HepG2 (cell line): ENCODE results near the gene TRIM10. TPM values are rescaled to one million over a fixed set of nuclear protein-coding genes. Genes with fewer than 3 reads are reported as not detected.

Source experiments
- CENPBD1 ChIP-seq: sonication (generic); formaldehyde crosslinking; IDR thresholded peaks from 2 replicates; pipeline ENCODE4 v1.8.0; 2022; ENCODE audit warnings: missing genetic modification reagents, low read depth, mild to moderate bottlenecking, borderline replicate concordance
- CHCHD3 ChIP-seq: sonication (generic); formaldehyde crosslinking; IDR thresholded peaks from 2 replicates; pipeline ENCODE4 v1.8.0; 2022; ENCODE audit warnings: mild to moderate bottlenecking, missing genetic modification reagents, moderate library complexity
- DRAP1 ChIP-seq: IDR thresholded peaks from 2 replicates; pipeline ENCODE4 v1.6.1; 2016; ENCODE audit warnings: missing genetic modification reagents, missing compliant biosample characterization
- FOXA3 ChIP-seq: IDR thresholded peaks from 2 replicates; pipeline ENCODE4 v1.6.1; 2016; ENCODE audit warnings: missing genetic modification reagents, missing compliant biosample characterization
- FOXK2 ChIP-seq: fragments of 450-650 bp; IDR thresholded peaks from 2 replicates; pipeline ENCODE4 v1.6.1; 2016
- FOXP1 ChIP-seq, 2 experiments: fragments of 450-650 bp in 1 of 2; IDR thresholded peaks; 2 replicates each; pipeline ENCODE4 v1.6.1; 2017 to 2018; ENCODE audit warnings: antibody characterized with exemption in 1 of 2
- HHEX ChIP-seq: IDR thresholded peaks from 2 replicates; pipeline ENCODE4 v1.6.1; 2016; ENCODE audit warnings: control low read depth
- HNRNPL ChIP-seq: fragments of 200-400 bp; formaldehyde crosslinking; IDR thresholded peaks from 2 replicates; pipeline ENCODE4 v1.6.1; 2017; ENCODE audit warnings: mild to moderate bottlenecking, low read depth, low read length
- MAFF ChIP-seq: IDR thresholded peaks from 2 replicates; pipeline ENCODE4 v1.6.1; 2011; ENCODE audit warnings: low read depth, low read length, improper control_type of control experiment
- NFKB2 ChIP-seq: sonication (generic); formaldehyde crosslinking; IDR thresholded peaks from 2 replicates; pipeline ENCODE4 v1.4.0; 2020; ENCODE audit warnings: missing genetic modification reagents, borderline replicate concordance
- NFKBIZ ChIP-seq: IDR thresholded peaks from 2 replicates; pipeline ENCODE4 v1.6.1; 2018; ENCODE audit warnings: missing genetic modification reagents, missing compliant biosample characterization
- PHB2 ChIP-seq: fragments of 450-650 bp; IDR thresholded peaks from 2 replicates; pipeline ENCODE4 v1.6.1; 2018; ENCODE audit not compliant: partially characterized antibody
- THAP11 ChIP-seq: IDR thresholded peaks from 2 replicates; pipeline ENCODE4 v1.6.1; 2016; ENCODE audit warnings: missing biosample characterization, missing genetic modification reagents
- ZNF101 ChIP-seq: sonication (generic); formaldehyde crosslinking; IDR thresholded peaks from 2 replicates; pipeline ENCODE4 v1.4.0; 2020; ENCODE audit warnings: mild to moderate bottlenecking, low read depth, missing genetic modification reagents, borderline replicate concordance
- ZNF282 ChIP-seq: fragments of 450-650 bp; IDR thresholded peaks from 2 replicates; pipeline ENCODE4 v1.6.1; 2018; ENCODE audit not compliant: partially characterized antibody
- ZNF33B ChIP-seq: sonication (generic); formaldehyde crosslinking; IDR thresholded peaks from 2 replicates; pipeline ENCODE4 v1.5.1; 2020; ENCODE audit warnings: mild to moderate bottlenecking, missing genetic modification reagents
- ZNF34 ChIP-seq: sonication (generic); formaldehyde crosslinking; IDR thresholded peaks from 2 replicates; pipeline ENCODE4 v1.4.0; 2020; ENCODE audit warnings: mild to moderate bottlenecking, missing genetic modification reagents, borderline replicate concordance
- ZNF446 ChIP-seq: sonication (generic); formaldehyde crosslinking; IDR thresholded peaks from 2 replicates; pipeline ENCODE4 v1.5.0; 2020; ENCODE audit warnings: mild to moderate bottlenecking, missing genetic modification reagents
- ZNF550 ChIP-seq: sonication (generic); formaldehyde crosslinking; IDR thresholded peaks from 2 replicates; pipeline ENCODE4 v1.4.0; 2020; ENCODE audit warnings: mild to moderate bottlenecking, missing genetic modification reagents, borderline replicate concordance
- ZNF570 ChIP-seq: sonication (generic); formaldehyde crosslinking; IDR thresholded peaks from 2 replicates; pipeline ENCODE4 v1.4.0; 2020; ENCODE audit warnings: mild to moderate bottlenecking, missing genetic modification reagents, borderline replicate concordance
- ZNF782 ChIP-seq: sonication (generic); formaldehyde crosslinking; IDR thresholded peaks from 2 replicates; pipeline ENCODE4 v1.4.0; 2020; ENCODE audit warnings: missing genetic modification reagents, mild to moderate bottlenecking, borderline replicate concordance
- ZSCAN12 ChIP-seq: sonication (generic); formaldehyde crosslinking; IDR thresholded peaks from 2 replicates; pipeline ENCODE4 v1.9.0; 2021; ENCODE audit warnings: mild to moderate bottlenecking, missing genetic modification reagents
- polyA plus RNA-seq, 8 experiments: library from polyadenylated mRNA; depleted of rRNA in 3 of 8; stranded (reverse) in 7 of 8; unstranded in 1 of 8; fragments of >200 nt; fragmentation: Illumina TruSeq in 4 of 8; extraction: Trizol in 4 of 8; gene quantifications; 2 replicates each; pipeline versions ENCODE4 v1.2.1 to v1.2.3, GENCODE V29; 2011 to 2016; ENCODE audit warnings: low read depth in 4 of 8, missing spikeins in 1 of 8, mixed read lengths in 1 of 8; ENCODE audit not compliant: insufficient read depth in 1 of 8
- total RNA-seq, 5 experiments: library from RNA; depleted of rRNA; stranded (reverse); fragments of >200 nt; fragmentation: Illumina TruSeq; extraction: Trizol; gene quantifications; 2 replicates each; pipeline ENCODE4 v1.2.3, GENCODE V29; 2016; ENCODE audit warnings: low read depth in 1 of 5
- TF ChIP-seq, protein P1 (sequence below): sonication (generic); formaldehyde crosslinking; IDR thresholded peaks from 2 replicates; pipeline ENCODE4 v1.8.0; 2022; ENCODE audit warnings: mild to moderate bottlenecking, missing genetic modification reagents; ENCODE audit not compliant: insufficient replicate concordance
- TF ChIP-seq, protein P2 (sequence below): sonication (generic); formaldehyde crosslinking; IDR thresholded peaks from 2 replicates; pipeline ENCODE4 v1.8.1; 2022; ENCODE audit warnings: low read depth, mild to moderate bottlenecking, missing genetic modification reagents

TRIM10 gene
- total and polyA plus RNA-seq, 2 of the 13 experiments (the other 11 are each of a cell fraction or from before 2014, with no cell fraction given), result 4.1 to 6.8 TPM

- TF ChIP-seq CHCHD3 (CRISPR knock-in tag) (no peak), THAP11 (CRISPR knock-in tag) (peak; percentile 63), CENPBD1 (CRISPR knock-in tag) (peak; percentile 58; the same call in 1 of the 2 replicates), ZSCAN12 (no peak), ZNF34 (CRISPR knock-in tag) (peak; percentile 26; the same call in 1 of the 2 replicates), ZNF446 (CRISPR knock-in tag) (no peak), ZNF282 (no peak), ZNF570 (CRISPR knock-in tag) (0 out of 2 replicates have a peak, but pooled peaks have one; percentile 48), FOXP1 (IDR thresholded peaks at IDR 0.05) (no peak), FOXP1 (CRISPR knock-in tag; IDR thresholded peaks at IDR 0.05) (no peak), ZNF33B (CRISPR knock-in tag) (no peak), ZNF101 (CRISPR knock-in tag) (peak; percentile 87; the same call in 1 of the 2 replicates), FOXK2 (no peak), PHB2 (no peak), NFKBIZ (no peak; the same call in 1 of the 2 replicates), FOXA3 (CRISPR knock-in tag) (peak; percentile 37; the same call in 1 of the 2 replicates), HNRNPL (peak; percentile 92), ZNF782 (CRISPR knock-in tag) (no peak; the same call in 1 of the 2 replicates), HHEX (peak; percentile 53), ZNF550 (no peak; the same call in 1 of the 2 replicates), NFKB2 (CRISPR knock-in tag) (peak; percentile 52; the same call in 1 of the 2 replicates), MAFF (no peak), DRAP1 (CRISPR knock-in tag) (peak; percentile 81)
- TF ChIP-seq, protein P1, sequence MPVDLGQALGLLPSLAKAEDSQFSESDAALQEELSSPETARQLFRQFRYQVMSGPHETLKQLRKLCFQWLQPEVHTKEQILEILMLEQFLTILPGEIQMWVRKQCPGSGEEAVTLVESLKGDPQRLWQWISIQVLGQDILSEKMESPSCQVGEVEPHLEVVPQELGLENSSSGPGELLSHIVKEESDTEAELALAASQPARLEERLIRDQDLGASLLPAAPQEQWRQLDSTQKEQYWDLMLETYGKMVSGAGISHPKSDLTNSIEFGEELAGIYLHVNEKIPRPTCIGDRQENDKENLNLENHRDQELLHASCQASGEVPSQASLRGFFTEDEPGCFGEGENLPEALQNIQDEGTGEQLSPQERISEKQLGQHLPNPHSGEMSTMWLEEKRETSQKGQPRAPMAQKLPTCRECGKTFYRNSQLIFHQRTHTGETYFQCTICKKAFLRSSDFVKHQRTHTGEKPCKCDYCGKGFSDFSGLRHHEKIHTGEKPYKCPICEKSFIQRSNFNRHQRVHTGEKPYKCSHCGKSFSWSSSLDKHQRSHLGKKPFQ (CRISPR knock-in tag), result peak; percentile 93
- TF ChIP-seq, protein P2, sequence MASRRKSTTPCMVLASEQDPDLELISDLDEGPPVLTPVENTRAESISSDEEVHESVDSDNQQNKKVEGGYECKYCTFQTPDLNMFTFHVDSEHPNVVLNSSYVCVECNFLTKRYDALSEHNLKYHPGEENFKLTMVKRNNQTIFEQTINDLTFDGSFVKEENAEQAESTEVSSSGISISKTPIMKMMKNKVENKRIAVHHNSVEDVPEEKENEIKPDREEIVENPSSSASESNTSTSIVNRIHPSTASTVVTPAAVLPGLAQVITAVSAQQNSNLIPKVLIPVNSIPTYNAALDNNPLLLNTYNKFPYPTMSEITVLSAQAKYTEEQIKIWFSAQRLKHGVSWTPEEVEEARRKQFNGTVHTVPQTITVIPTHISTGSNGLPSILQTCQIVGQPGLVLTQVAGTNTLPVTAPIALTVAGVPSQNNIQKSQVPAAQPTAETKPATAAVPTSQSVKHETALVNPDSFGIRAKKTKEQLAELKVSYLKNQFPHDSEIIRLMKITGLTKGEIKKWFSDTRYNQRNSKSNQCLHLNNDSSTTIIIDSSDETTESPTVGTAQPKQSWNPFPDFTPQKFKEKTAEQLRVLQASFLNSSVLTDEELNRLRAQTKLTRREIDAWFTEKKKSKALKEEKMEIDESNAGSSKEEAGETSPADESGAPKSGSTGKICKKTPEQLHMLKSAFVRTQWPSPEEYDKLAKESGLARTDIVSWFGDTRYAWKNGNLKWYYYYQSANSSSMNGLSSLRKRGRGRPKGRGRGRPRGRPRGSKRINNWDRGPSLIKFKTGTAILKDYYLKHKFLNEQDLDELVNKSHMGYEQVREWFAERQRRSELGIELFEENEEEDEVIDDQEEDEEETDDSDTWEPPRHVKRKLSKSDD (CRISPR knock-in tag), result no peak; the same call in 1 of the 2 replicates
Observed at GRCh38 chr6:30163090-30163917, 2.3 kb upstream of the TRIM10 start, which contains the start of gene TRIM15 (continued).
